Vagina (tissue), 2 donors: ENCODE results near the gene AATK.

Experiments used
- CTCF ChIP-seq, 3 experiments: fragments of 450-650 bp in 2 of 3; fragments of 200-600 bp in 1 of 3; sonication (generic) in 1 of 3; IDR thresholded peaks; one replicate each; pipeline ENCODE4 v1.5.1; 2017 to 2019; ENCODE audit warnings: antibody characterized with exemption in 3 of 3, mild to moderate bottlenecking in 2 of 3, moderate library complexity in 2 of 3
- POLR2AphosphoS5 ChIP-seq, 2 donors: sonication (generic); formaldehyde crosslinking; IDR thresholded peaks; one replicate each; pipeline ENCODE4 v1.9.0; 2017; ENCODE audit warnings: antibody characterized with exemption in 2 of 2, mild to moderate bottlenecking in 2 of 2, low read depth in 1 of 2; ENCODE audit not compliant: insufficient read depth in 1 of 2

GRCh38 chr17:81187586-81188490, 21.8 kb upstream of the AATK start:
- TF ChIP-seq POLR2AphosphoS5 (IDR thresholded peaks at IDR 0.05; ENCODE audit: insufficient read depth in 1 of 2, low read depth in 1 of 2) (no peak), CTCF (IDR thresholded peaks at IDR 0.05) (no peak)
